Neural cell (in vitro differentiated cells): ENCODE data around the gene MID2.
A peak's percentile ranks its signal among the peaks of the same experiment; 100 is the strongest.

Experiments
- CTCF ChIP-seq: fragments of 450-650 bp; IDR thresholded peaks from 2 replicates; pipeline ENCODE4 v1.5.1; 2014; ENCODE audit warnings: antibody characterized with exemption, mild to moderate bottlenecking, moderate library complexity; ENCODE audit not compliant: poor library complexity, severe bottlenecking
- EP300 ChIP-seq: fragments of 450-650 bp; conservative IDR thresholded peaks from 2 replicates; pipeline ENCODE4 v1.6.1; 2014; ENCODE audit warnings: antibody characterized with exemption, mild to moderate bottlenecking, moderate library complexity; ENCODE audit not compliant: poor library complexity, severe bottlenecking
- EZH2 ChIP-seq: fragments of 200-600, 300-800 bp; shearing (Covaris generic), sonication (generic); IDR thresholded peaks from 2 replicates; pipeline ENCODE4 v1.6.1; 2014; ENCODE audit warnings: antibody characterized with exemption, low read length, borderline replicate concordance, mild to moderate bottlenecking; ENCODE audit not compliant: insufficient read depth, poor library complexity, severe bottlenecking
- POLR2AphosphoS5 ChIP-seq: IDR thresholded peaks from 2 replicates; pipeline ENCODE4 v1.6.1; 2012
- SMC3 ChIP-seq: fragments of 450-650 bp; conservative IDR thresholded peaks from 2 replicates; pipeline ENCODE4 v1.6.1; 2014; ENCODE audit warnings: antibody characterized with exemption, mild to moderate bottlenecking, moderate library complexity; ENCODE audit not compliant: poor library complexity

- TF ChIP-seq CTCF (no peak), SMC3 (no peak), POLR2AphosphoS5 (peak; percentile 49), EP300 (no peak), EZH2 (no peak)
Observed at GRCh38 chrX:107825698-107826237, at the start of gene MID2.
